Measurements from ENCODE around the gene OCA2. TPM values are rescaled to one million over a fixed set of nuclear protein-coding genes. Genes with fewer than 3 reads are reported as not detected.
"Not testable (repeated sequence)": the region's sequence is repeated elsewhere in the genome, so short reads cannot be mapped to it uniquely, and the experiment has no call there.

Gene OCA2
- total RNA-seq, 2 experiments from 2014 or later: not detected

GRCh38 chr15:27956285-27956684 lies 142.8 kb downstream of the OCA2 start:
- Histone ChIP-seq H3K79me2 (ENCODE audit: insufficient read depth, low read depth, low read length) (no peaks in the 10 kb centered on the region), H3K4me1 (ENCODE audit: insufficient read depth, low read length, poor library complexity, severe bottlenecking) (no peaks in the 10 kb centered on the region), H3K4me2 (ENCODE audit: low read length) (no peak overlapping the region), H3K4me3 (ENCODE audit: low read depth, low read length, poor library complexity, severe bottlenecking) (no peak overlapping the region), H3K9me2 (ENCODE audit: insufficient read depth, low read length) (no peaks in the 10 kb centered on the region), H4K20me1 (ENCODE audit: insufficient read depth, low read length) (no peaks in the 10 kb centered on the region), H3K27ac (ENCODE audit: low read depth, low read length, poor library complexity, severe bottlenecking) (no peak overlapping the region), H3K36me3 (ENCODE audit: insufficient read depth, low read length) (no peaks in the 10 kb centered on the region), H2AFZ (ENCODE audit: low read length) (no peak overlapping the region), H3K9me3 (ENCODE audit: low read length) (no peaks in the 10 kb centered on the region)
- DNase-seq (ENCODE audit: low spot score): no peak
- no TSS peak for BruUV-seq (replicated peaks)
- TF ChIP-seq EZH2phosphoT487 (IDR thresholded peaks at IDR 0.05; ENCODE audit: borderline replicate concordance, low read depth, low read length): no peak
- TF ChIP-seq CTCF (conservative IDR thresholded peaks at IDR 0.05; ENCODE audit: low read length): no peak
- ChIA-PET CTCF (ENCODE audit: unreplicated experiment) (no interaction called here), POLR2A (no interaction called here)
- intact Hi-C loops (cut with micrococcal nuclease; ENCODE audit: unreplicated experiment): no loop called here

DNA sequence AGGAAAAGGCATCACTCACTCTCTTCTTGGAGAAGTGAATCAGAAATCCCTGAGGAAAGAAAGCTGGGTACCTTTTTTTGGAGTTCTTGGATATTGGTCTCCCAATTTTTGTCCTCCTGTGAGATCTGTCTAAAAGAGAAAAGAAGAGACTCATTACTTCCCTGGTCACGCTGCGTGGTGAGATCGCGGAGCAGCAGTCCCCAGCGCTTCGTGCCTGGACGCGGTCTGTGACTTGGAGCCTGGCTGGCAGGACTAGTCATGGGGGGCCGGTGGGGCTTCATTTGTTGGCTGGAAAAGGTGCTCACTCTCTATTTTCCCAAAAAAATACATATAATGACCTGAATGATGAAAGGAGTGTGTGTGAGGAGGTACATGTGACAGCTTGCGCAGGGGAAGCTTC lies 144.0 kb downstream of the OCA2 start:
- Histone ChIP-seq H3K4me1 (ENCODE audit: insufficient read depth, low read length, poor library complexity, severe bottlenecking) (no peaks in the 10 kb centered on the region), H3K79me2 (ENCODE audit: insufficient read depth, low read depth, low read length) (no peaks in the 10 kb centered on the region), H3K4me3 (ENCODE audit: low read depth, low read length, poor library complexity, severe bottlenecking) (no peak overlapping the region), H3K4me2 (ENCODE audit: low read length) (no peak overlapping the region), H3K9me2 (ENCODE audit: insufficient read depth, low read length) (no peaks in the 10 kb centered on the region), H3K36me3 (ENCODE audit: insufficient read depth, low read length) (no peaks in the 10 kb centered on the region), H4K20me1 (ENCODE audit: insufficient read depth, low read length) (no peaks in the 10 kb centered on the region), H2AFZ (ENCODE audit: low read length) (no peak overlapping the region), H3K27ac (ENCODE audit: low read depth, low read length, poor library complexity, severe bottlenecking) (no peak overlapping the region), H3K9me3 (ENCODE audit: low read length) (no peaks in the 10 kb centered on the region)
- intact Hi-C loops (cut with micrococcal nuclease; ENCODE audit: unreplicated experiment): no loop called here
- no peak for TF ChIP-seq EZH2phosphoT487 (IDR thresholded peaks at IDR 0.05; ENCODE audit: borderline replicate concordance, low read depth, low read length)
- no peak for TF ChIP-seq CTCF (conservative IDR thresholded peaks at IDR 0.05; ENCODE audit: low read length)
- POLR2A ChIA-PET: no interaction called here
- BruUV-seq (replicated peaks): no TSS peak
- DNase-seq (ENCODE audit: low spot score): no peak
- CTCF ChIA-PET (ENCODE audit: unreplicated experiment): no interaction called here

GRCh38 chr15:27952593-27952992 lies 146.5 kb downstream of the OCA2 start:
- H3K27ac ChIP-seq (ENCODE audit: low read depth, low read length, poor library complexity, severe bottlenecking); BruUV-seq (replicated peaks); H3K4me2 ChIP-seq (ENCODE audit: low read length); H3K4me1 ChIP-seq (ENCODE audit: insufficient read depth, low read length, poor library complexity, severe bottlenecking); H3K79me2 ChIP-seq (ENCODE audit: insufficient read depth, low read depth, low read length); H3K9me3 ChIP-seq (ENCODE audit: low read length); H3K36me3 ChIP-seq (ENCODE audit: insufficient read depth, low read length); H4K20me1 ChIP-seq (ENCODE audit: insufficient read depth, low read length); POLR2A ChIA-PET; H3K9me2 ChIP-seq (ENCODE audit: insufficient read depth, low read length); DNase-seq (ENCODE audit: low spot score); intact Hi-C loops (cut with micrococcal nuclease; ENCODE audit: unreplicated experiment); CTCF ChIA-PET (ENCODE audit: unreplicated experiment); H3K4me3 ChIP-seq (ENCODE audit: low read depth, low read length, poor library complexity, severe bottlenecking); H2AFZ ChIP-seq (ENCODE audit: low read length): not testable (repeated sequence)
